OCI-LY3 (cell line): ENCODE measurements around the gene ZNF654.
"Not testable (repeated sequence)": the region's sequence is repeated elsewhere in the genome, so short reads cannot be mapped to it uniquely, and the experiment has no call there.

ENCODE experiments used
- H2AFZ ChIP-seq: fragments of 200-600, 300-600 bp; shearing (Covaris generic); 2 replicates; pipeline ENCODE4 v1.6.0; 2014; ENCODE audit warnings: antibody characterized with exemption, low read depth, low read length
- H3K27ac ChIP-seq: fragments of 200-600, 300-600 bp; sonication (generic); 2 replicates; pipeline ENCODE4 v1.5.1; 2014; ENCODE audit warnings: mild to moderate bottlenecking, low read length, moderate library complexity, mixed read lengths
- H3K27me3 ChIP-seq: fragments of 200-600, 300-600 bp; sonication (generic); 2 replicates; pipeline ENCODE4 v1.6.1; 2014; ENCODE audit warnings: low read depth, low read length, mixed read lengths
- H3K36me3 ChIP-seq: fragments of 200-600, 300-600 bp; sonication (generic); replicated peaks from 2 replicates; pipeline ENCODE3; 2014; ENCODE audit warnings: low read depth, low read length, mixed read lengths
- H3K4me1 ChIP-seq: fragments of 300-600, 200-600 bp; sonication (generic); 2 replicates; pipeline ENCODE4 v1.6.1; 2014; ENCODE audit warnings: low read length, mixed read lengths
- H3K4me2 ChIP-seq: fragments of 200-600, 300-600 bp; sonication (generic); 2 replicates; pipeline ENCODE4 v1.6.1; 2014; ENCODE audit warnings: low read length, mixed read lengths
- H3K4me3 ChIP-seq: fragments of 300-600, 200-600 bp; sonication (generic); 2 replicates; pipeline ENCODE4 v1.5.1; 2014; ENCODE audit warnings: antibody characterized with exemption, mild to moderate bottlenecking, low read length, moderate library complexity
- H3K79me2 ChIP-seq: fragments of 300-600, 200-600 bp; shearing (Covaris generic); 2 replicates; pipeline ENCODE4 v1.6.1; 2014; ENCODE audit warnings: mild to moderate bottlenecking, low read length, mixed read lengths
- H3K9ac ChIP-seq: fragments of 300-600, 200-600 bp; shearing (Covaris generic); 2 replicates; pipeline ENCODE4 v1.6.0; 2014; ENCODE audit warnings: mild to moderate bottlenecking, low read length, moderate library complexity
- H3K9me3 ChIP-seq: fragments of 200-600, 300-600 bp; shearing (Covaris generic); 2 replicates; pipeline ENCODE4 v1.6.1; 2014; ENCODE audit warnings: low read length, mixed read lengths; ENCODE audit not compliant: insufficient read depth
- H4K20me1 ChIP-seq: fragments of 200-600, 300-600 bp; sonication (generic); 2 replicates; pipeline ENCODE4 v1.6.1; 2016; ENCODE audit warnings: low read length, mixed read lengths; ENCODE audit not compliant: insufficient read depth
- CTCF ChIP-seq: fragments of 200-600, 300-600 bp; sonication (generic); IDR thresholded peaks from 2 replicates; pipeline ENCODE4 v1.5.1; 2014; ENCODE audit warnings: antibody characterized with exemption, low read length, low read depth
- EZH2phosphoT487 ChIP-seq: fragments of 200-600 bp; shearing (Covaris generic); IDR thresholded peaks from 2 replicates; pipeline ENCODE4 v1.6.1; 2018; ENCODE audit warnings: antibody characterized with exemption, mixed run types, low read depth

The ZNF654 gene

GRCh38 chr3:88114878-88115549 lies 56.0 kb downstream of the ZNF654 start:
- Histone ChIP-seq H3K4me1 (peaks cover 8% of the 10 kb centered on the region), H3K9me3 (no peaks in the 10 kb centered on the region), H3K27me3 (no peaks in the 10 kb centered on the region), H4K20me1 (peaks cover 23% of the 10 kb centered on the region), H3K4me3 (no peak overlapping the region), H3K36me3 (peaks cover 15% of the 10 kb centered on the region), H3K79me2 (peaks cover 14% of the 10 kb centered on the region), H2AFZ (no peak overlapping the region), H3K4me2 (no peak overlapping the region), H3K27ac (no peak overlapping the region), H3K9ac (no peak overlapping the region)
- TF ChIP-seq EZH2phosphoT487 (no peak), CTCF (no peak)

DNA sequence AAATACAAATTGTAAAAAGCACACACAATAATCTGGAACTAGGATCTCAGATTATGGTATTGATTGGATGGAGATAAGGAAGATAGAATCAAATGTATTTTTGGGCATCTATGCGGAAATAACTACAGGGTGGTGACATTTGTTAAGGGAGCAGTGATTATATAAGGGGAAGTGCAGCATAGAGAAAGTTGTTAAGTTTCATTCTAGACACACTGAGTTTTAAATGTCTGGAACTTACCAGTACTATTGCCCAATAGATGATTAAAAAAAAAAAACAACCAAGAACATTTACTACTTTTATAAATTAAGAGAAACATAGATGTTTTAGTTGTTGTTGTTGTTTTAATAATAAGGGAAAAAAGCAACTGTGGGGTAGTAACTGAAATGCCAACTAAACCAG lies 58.6 kb downstream of the ZNF654 start:
- no peaks in the 10 kb centered on the region for H3K27me3 ChIP-seq
- no peak overlapping the region for H3K9ac ChIP-seq
- H2AFZ ChIP-seq, result no peak overlapping the region
- 0 out of 2 replicates have a peak, but pooled peaks cover 2% of the 10 kb centered on the region for H3K4me1 ChIP-seq
- H3K79me2 ChIP-seq, result peaks cover 23% of the 10 kb centered on the region
- no peak overlapping the region for H3K4me3 ChIP-seq
- H3K4me2 ChIP-seq, result no peak overlapping the region
- TF ChIP-seq CTCF (no peak), EZH2phosphoT487 (no peak)
- H4K20me1 ChIP-seq, result peaks cover 21% of the 10 kb centered on the region
- no peak overlapping the region for H3K27ac ChIP-seq
- no peaks in the 10 kb centered on the region for H3K9me3 ChIP-seq
- H3K36me3 ChIP-seq, result peaks cover 21% of the 10 kb centered on the region

DNA sequence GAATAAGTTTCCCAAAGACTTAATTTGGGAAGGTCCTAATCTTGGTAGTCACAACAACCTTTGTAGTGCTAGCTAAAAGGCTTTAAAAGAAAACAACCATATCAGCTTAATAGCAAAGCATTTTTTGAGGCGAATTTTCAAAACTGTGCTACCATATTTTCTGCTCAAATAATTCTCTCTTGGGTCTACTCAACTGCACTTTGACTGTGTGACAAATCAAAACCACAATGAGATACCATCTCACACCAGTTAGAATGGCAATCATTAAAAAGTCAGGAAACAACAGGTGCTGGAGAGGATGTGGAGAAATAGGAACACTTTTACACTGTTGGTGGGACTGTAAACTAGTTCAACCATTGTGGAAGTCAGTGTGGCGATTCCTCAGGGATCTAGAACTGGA lies 59.5 kb downstream of the ZNF654 start:
- H3K27ac ChIP-seq, H3K9me3 ChIP-seq, H3K4me1 ChIP-seq, H3K27me3 ChIP-seq, H3K4me2 ChIP-seq, H3K9ac ChIP-seq, H2AFZ ChIP-seq, H3K4me3 ChIP-seq: not testable (repeated sequence)
- peaks cover 21% of the 10 kb centered on the region for H3K36me3 ChIP-seq
- H4K20me1 ChIP-seq, result peaks cover 17% of the 10 kb centered on the region
- H3K79me2 ChIP-seq, result peaks cover 23% of the 10 kb centered on the region

- TF ChIP-seq CTCF (no peak), EZH2phosphoT487 (no peak)
- H3K27me3 ChIP-seq, result no peaks in the 10 kb centered on the region
- H3K9ac ChIP-seq, result no peak overlapping the region
- no peaks in the 10 kb centered on the region for H3K9me3 ChIP-seq
- H3K4me2 ChIP-seq, result no peak overlapping the region
- no peak overlapping the region for H3K4me3 ChIP-seq
- peaks cover 8% of the 10 kb centered on the region for H3K36me3 ChIP-seq
- no peak overlapping the region for H3K27ac ChIP-seq
- H3K4me1 ChIP-seq, result no peaks in the 10 kb centered on the region
- peaks cover 6% of the 10 kb centered on the region; the same call in 1 of the 2 replicates for H4K20me1 ChIP-seq
- peaks cover 18% of the 10 kb centered on the region for H3K79me2 ChIP-seq
- H2AFZ ChIP-seq, result no peak overlapping the region
These were observed 64.5 kb downstream of the ZNF654 start for GRCh38 chr3:88123526-88123925.
